ENCODE data around the gene DARS1. TPM values are rescaled to one million over a fixed set of nuclear protein-coding genes. Genes with fewer than 3 reads are reported as not detected.
A peak's percentile ranks its signal among the peaks of the same experiment; 100 is the strongest.

Gene DARS1
- total RNA-seq, 1 experiment from 2014 or later = 56.7 TPM

- intact Hi-C loops (cut with micrococcal nuclease) = loop anchor here (1.0 to 5.0 kb wide), 3 partner anchors 34 to 1111 kb away; partner anchors contain the start of genes ACMSD and DARS1
- Histone ChIP-seq H3K9me3 (ENCODE audit: low read length) (no peaks in the 10 kb centered on the region), H3K27me3 (ENCODE audit: low read length) (no peaks in the 10 kb centered on the region), H3K9me2 (replicated peaks; ENCODE audit: low read length) (no peaks in the 10 kb centered on the region), H3K27ac (ENCODE audit: low read length) (peak overlapping the region; percentile 93), H3K4me2 (ENCODE audit: low read length) (peak overlapping the region; percentile 72), H3K4me3 (ENCODE audit: low read length) (peak overlapping the region; percentile 60), H3K4me1 (ENCODE audit: insufficient read depth, low read length) (peaks cover 30% of the 10 kb centered on the region), H3K79me2 (ENCODE audit: low read length) (peaks cover 53% of the 10 kb centered on the region), H3F3A (ENCODE audit: low read length, unreplicated experiment) (no peaks in the 10 kb centered on the region), H3K36me3 (ENCODE audit: low read depth, low read length) (peaks cover 18% of the 10 kb centered on the region), H2AFZ (ENCODE audit: low read length) (peak overlapping the region; percentile 58), H4K20me1 (ENCODE audit: low read length) (no peaks in the 10 kb centered on the region), H3K9ac (ENCODE audit: low read length) (peak overlapping the region; percentile 64)
- ChIA-PET POLR2A (ENCODE audit: unreplicated experiment) (interaction anchor here (0.7 kb wide), 1 partner anchor 338 kb away, joined by 3 read pairs; no protein-coding TSS in a partner anchor), CTCF (interaction anchor here (0.5 kb wide), 1 partner anchor 1917 kb away, joined by 4 read pairs; no protein-coding TSS in a partner anchor)
- ATAC-seq (peak; percentile 84), DNase-seq (peak; percentile 89)
- BruUV-seq (replicated peaks) = no TSS peak
- TF ChIP-seq CTCF (conservative IDR thresholded peaks at IDR 0.05; ENCODE audit: low read depth, low read length) (no peak), EZH2 (IDR thresholded peaks at IDR 0.05; ENCODE audit: low read length, unreplicated experiment) (no peak), EZH2phosphoT487 (IDR thresholded peaks at IDR 0.05; ENCODE audit: borderline replicate concordance, low read length) (no peak)
These were observed 36.6 kb downstream of the DARS1 start for GRCh38 chr2:135948642-135949355.

DNA sequence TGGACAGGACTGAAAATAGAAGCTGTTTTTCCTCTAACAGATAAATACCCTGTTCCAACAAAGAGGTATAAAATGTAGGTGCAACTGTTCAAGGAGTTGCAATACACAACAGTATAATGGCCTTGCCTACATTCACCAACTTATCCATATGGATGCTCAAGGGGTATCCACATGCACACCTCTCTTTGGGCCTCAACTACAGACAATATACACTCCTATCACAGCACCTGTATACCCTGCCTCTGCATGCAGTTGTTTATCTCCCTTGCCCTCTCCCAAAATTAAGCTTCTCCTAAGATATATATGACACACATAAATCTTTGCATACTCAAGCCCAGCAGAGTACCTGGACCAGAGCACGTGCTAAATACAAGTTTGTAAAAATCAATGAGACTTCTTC, 37.3 kb downstream of the DARS1 start:
- Histone ChIP-seq H3K9ac (ENCODE audit: low read length) (peak overlapping the region; percentile 64), H4K20me1 (ENCODE audit: low read length) (no peaks in the 10 kb centered on the region), H3K36me3 (ENCODE audit: low read depth, low read length) (peaks cover 16% of the 10 kb centered on the region), H3F3A (ENCODE audit: low read length, unreplicated experiment) (no peaks in the 10 kb centered on the region), H3K4me3 (ENCODE audit: low read length) (peak overlapping the region; percentile 60), H3K27ac (ENCODE audit: low read length) (peak overlapping the region; percentile 93), H2AFZ (ENCODE audit: low read length) (peak overlapping the region; percentile 58; the same call in 1 of the 2 replicates), H3K27me3 (ENCODE audit: low read length) (no peaks in the 10 kb centered on the region), H3K4me2 (ENCODE audit: low read length) (peak overlapping the region; percentile 72), H3K9me2 (replicated peaks; ENCODE audit: low read length) (no peaks in the 10 kb centered on the region), H3K4me1 (ENCODE audit: insufficient read depth, low read length) (peaks cover 30% of the 10 kb centered on the region), H3K79me2 (ENCODE audit: low read length) (peaks cover 53% of the 10 kb centered on the region), H3K9me3 (ENCODE audit: low read length) (no peaks in the 10 kb centered on the region)
- TSS peak; percentile 33 for BruUV-seq (replicated peaks)
- ChIA-PET CTCF (no interaction called here), POLR2A (ENCODE audit: unreplicated experiment) (no interaction called here)
- intact Hi-C loops (cut with micrococcal nuclease) = loop anchor here (2.0 to 5.0 kb wide), 2 partner anchors 33 to 1111 kb away; partner anchors contain the start of gene ACMSD
- no peak for ATAC-seq
- DNase-seq = no peak
- TF ChIP-seq EZH2 (IDR thresholded peaks at IDR 0.05; ENCODE audit: low read length, unreplicated experiment) (no peak), CTCF (conservative IDR thresholded peaks at IDR 0.05; ENCODE audit: low read depth, low read length) (no peak), EZH2phosphoT487 (IDR thresholded peaks at IDR 0.05; ENCODE audit: borderline replicate concordance, low read length) (no peak)

GRCh38 chr2:135947483-135947882, 37.9 kb downstream of the DARS1 start:
- ChIA-PET CTCF (interaction anchor here (0.6 kb wide), 1 partner anchor 34 kb away, joined by 4 read pairs; no protein-coding TSS in a partner anchor), POLR2A (ENCODE audit: unreplicated experiment) (no interaction called here)
- H3K27ac ChIP-seq (ENCODE audit: low read length) = peak overlapping the region; percentile 93
- H3K9me3 ChIP-seq (ENCODE audit: low read length) = no peaks in the 10 kb centered on the region
- H3K27me3 ChIP-seq (ENCODE audit: low read length) = no peaks in the 10 kb centered on the region
- H3K4me3 ChIP-seq (ENCODE audit: low read length) = no peak overlapping the region
- intact Hi-C loops (cut with micrococcal nuclease) = loop anchor here (5.0 kb wide), 1 partner anchor 1110 kb away; the partner anchor contains the start of gene ACMSD
- DNase-seq (no peak), ATAC-seq (no peak)
- H3K4me2 ChIP-seq (ENCODE audit: low read length) = peak overlapping the region; percentile 72; the same call in 1 of the 2 replicates
- H4K20me1 ChIP-seq (ENCODE audit: low read length) = no peaks in the 10 kb centered on the region
- no TSS peak for BruUV-seq (replicated peaks)
- H3K4me1 ChIP-seq (ENCODE audit: insufficient read depth, low read length) = peaks cover 30% of the 10 kb centered on the region
- TF ChIP-seq CTCF (conservative IDR thresholded peaks at IDR 0.05; ENCODE audit: low read depth, low read length) (no peak), EZH2phosphoT487 (IDR thresholded peaks at IDR 0.05; ENCODE audit: borderline replicate concordance, low read length) (no peak), EZH2 (IDR thresholded peaks at IDR 0.05; ENCODE audit: low read length, unreplicated experiment) (no peak)
- no peak overlapping the region for H2AFZ ChIP-seq (ENCODE audit: low read length)
- H3F3A ChIP-seq (ENCODE audit: low read length, unreplicated experiment) = no peaks in the 10 kb centered on the region
- no peak overlapping the region for H3K9ac ChIP-seq (ENCODE audit: low read length)
- H3K9me2 ChIP-seq (replicated peaks; ENCODE audit: low read length) = no peaks in the 10 kb centered on the region
- H3K36me3 ChIP-seq (ENCODE audit: low read depth, low read length) = peaks cover 16% of the 10 kb centered on the region
- H3K79me2 ChIP-seq (ENCODE audit: low read length) = peaks cover 50% of the 10 kb centered on the region

Data from PC-3 (cell line).